H1 (cell line): Measurements from ENCODE around the gene YY1AP1. TPM values are rescaled to one million over a fixed set of nuclear protein-coding genes. Genes with fewer than 3 reads are reported as not detected.

Experiments
- CTCF ChIA-PET: fragments of 300-600 bp; sonication (Branson Sonifier 250); formaldehyde crosslinking; loops from one replicate; lab custom pipeline; 2021; ENCODE audit not compliant: partially characterized antibody; lab: Charles Lee
- POLR2A ChIA-PET: fragments of 300-600 bp; sonication (Branson Sonifier 250); formaldehyde crosslinking; loops from one replicate; lab custom pipeline; 2021; ENCODE audit warnings: inconsistent platforms; ENCODE audit not compliant: partially characterized antibody; lab: Charles Lee
- DNase-seq, 2 experiments: peaks; one replicate each; pipeline versions ENCODE4 v3.0.0 to v3.0.0-alpha.2; 2010 to 2022; ENCODE audit warnings: low spot score in 2 of 2, low read depth in 1 of 2, mixed read lengths in 1 of 2
- FAIRE-seq: peaks from 2 replicates; lab custom pipeline; 2011; peaks lifted over from hg19 to GRCh38; lab: Jason Lieb, UNC
- H2AFZ ChIP-seq: 2 replicates; pipeline ENCODE4 v1.8.1; 2012; ENCODE audit warnings: low read length, inconsistent platforms
- H2AK5ac ChIP-seq: 2 replicates; pipeline ENCODE4 v1.6.1; 2013; ENCODE audit warnings: low read depth, low read length
- H2BK120ac ChIP-seq: replicated peaks from 2 replicates; pipeline ENCODE3; 2013; ENCODE audit warnings: low read depth, low read length, inconsistent platforms
- H2BK12ac ChIP-seq: 2 replicates; pipeline ENCODE4 v1.6.1; 2013; ENCODE audit warnings: low read depth, low read length
- H2BK15ac ChIP-seq: 2 replicates; pipeline ENCODE4 v1.6.1; 2013; ENCODE audit warnings: low read length
- H2BK20ac ChIP-seq: 2 replicates; pipeline ENCODE4 v1.6.1; 2013; ENCODE audit warnings: low read length
- H2BK5ac ChIP-seq: 2 replicates; pipeline ENCODE4 v1.6.1; 2013; ENCODE audit warnings: low read depth, low read length
- H3K14ac ChIP-seq: 2 replicates; pipeline ENCODE4 v1.6.1; 2013; ENCODE audit warnings: inconsistent platforms; ENCODE audit not compliant: insufficient read length
- H3K18ac ChIP-seq: 2 replicates; pipeline ENCODE4 v1.6.1; 2013; ENCODE audit warnings: low read length; ENCODE audit errors: extremely low read depth
- H3K23ac ChIP-seq: 2 replicates; pipeline ENCODE4 v1.6.1; 2013; ENCODE audit warnings: inconsistent platforms; ENCODE audit not compliant: insufficient read length
- H3K23me2 ChIP-seq: 2 replicates; pipeline ENCODE4 v1.6.1; 2013; ENCODE audit warnings: low read depth, low read length
- H3K27ac ChIP-seq: 2 replicates; pipeline ENCODE4 v1.6.1; 2011; ENCODE audit warnings: low read depth, low read length, inconsistent platforms
- H3K27me3 ChIP-seq, 4 experiments: replicated peaks in 1 of 4; 1 replicate in 1 of 4; 2 replicates in 3 of 4; pipeline versions ENCODE4 v1.6.1 to v1.8.1; 2011 to 2013; ENCODE audit warnings: low read length in 3 of 4, mild to moderate bottlenecking in 3 of 4, inconsistent platforms in 2 of 4, mixed read lengths in 2 of 4, moderate library complexity in 1 of 4; ENCODE audit not compliant: control insufficient read depth in 3 of 4, insufficient read depth in 3 of 4; ENCODE audit errors: extremely low read depth in 1 of 4
- H3K36me3 ChIP-seq, 4 experiments: 2 replicates each; pipeline versions ENCODE4 v1.6.1 to v1.8.1; 2011 to 2013; ENCODE audit warnings: mild to moderate bottlenecking in 4 of 4, low read length in 3 of 4, moderate library complexity in 2 of 4, control low read depth in 1 of 4, inconsistent platforms in 1 of 4; ENCODE audit not compliant: insufficient read depth in 4 of 4, control insufficient read depth in 2 of 4
- H3K4ac ChIP-seq: replicated peaks from 2 replicates; pipeline ENCODE3; 2013; ENCODE audit warnings: low read length, low read depth, mixed read lengths, inconsistent platforms; ENCODE audit not compliant: insufficient read length
- H3K4me1 ChIP-seq, 4 experiments: replicated peaks in 1 of 4; 1 replicate in 1 of 4; 2 replicates in 3 of 4; pipeline versions ENCODE4 v1.6.1 to v1.8.1; 2011 to 2013; ENCODE audit warnings: low read length in 3 of 4, inconsistent platforms in 2 of 4, mixed read lengths in 1 of 4; ENCODE audit not compliant: insufficient read depth in 4 of 4, control insufficient read depth in 3 of 4
- H3K4me2 ChIP-seq, 2 experiments: 2 replicates each; pipeline versions ENCODE4 v1.6.1 to v1.8.1; 2011 to 2013; ENCODE audit warnings: low read depth in 2 of 2, low read length in 2 of 2, control low read depth in 1 of 2, inconsistent platforms in 1 of 2, mild to moderate bottlenecking in 1 of 2; ENCODE audit not compliant: insufficient read depth in 1 of 2
- H3K4me3 ChIP-seq, 4 experiments: fragments of 200-600, 300-600 bp in 1 of 4; sonication (generic), shearing (Covaris generic), sonication (Bioruptor Twin) in 1 of 4; 2 replicates each; pipeline versions ENCODE4 v1.5.1 to v1.8.1; 2011 to 2016; ENCODE audit warnings: low read length in 4 of 4, low read depth in 3 of 4, control low read depth in 2 of 4, inconsistent platforms in 2 of 4, mild to moderate bottlenecking in 2 of 4, mixed read lengths in 1 of 4, moderate library complexity in 1 of 4; ENCODE audit not compliant: insufficient read depth in 2 of 4; ENCODE audit errors: extremely low read depth in 1 of 4
- H3K56ac ChIP-seq: replicated peaks from 2 replicates; pipeline ENCODE3; 2013; ENCODE audit warnings: low read depth, mild to moderate bottlenecking, mixed read lengths, low read length, inconsistent platforms; ENCODE audit not compliant: insufficient read length
- H3K79me1 ChIP-seq: 2 replicates; pipeline ENCODE4 v1.6.1; 2013; ENCODE audit warnings: low read depth, low read length, control low read depth
- H3K79me2 ChIP-seq, 2 experiments: 2 replicates each; pipeline versions ENCODE4 v1.6.1 to v1.8.1; 2012 to 2013; ENCODE audit warnings: low read length in 2 of 2, mild to moderate bottlenecking in 2 of 2, inconsistent platforms in 1 of 2; ENCODE audit not compliant: insufficient read depth in 2 of 2, control insufficient read depth in 1 of 2
- H3K9ac ChIP-seq, 4 experiments: replicated peaks in 1 of 4; 1 replicate in 1 of 4; 2 replicates in 3 of 4; pipeline versions ENCODE4 v1.6.1 to v1.8.1; 2011 to 2013; ENCODE audit warnings: low read depth in 3 of 4, low read length in 3 of 4, control low read depth in 2 of 4, mild to moderate bottlenecking in 2 of 4, moderate library complexity in 2 of 4, inconsistent platforms in 1 of 4; ENCODE audit errors: extremely low read depth in 1 of 4
- H3K9me3 ChIP-seq, 2 experiments: 2 replicates each; pipeline versions ENCODE4 v1.6.1 to v1.8.1; 2012 to 2013; ENCODE audit warnings: mild to moderate bottlenecking in 2 of 2, moderate library complexity in 2 of 2, control low read depth in 1 of 2, inconsistent platforms in 1 of 2, low read depth in 1 of 2, low read length in 1 of 2, mixed read lengths in 1 of 2; ENCODE audit not compliant: insufficient read depth in 2 of 2
- H4K20me1 ChIP-seq, 2 experiments: replicated peaks in 1 of 2; 2 replicates each; pipeline versions ENCODE3 to v1.8.1; 2011 to 2013; ENCODE audit warnings: inconsistent platforms in 2 of 2, low read length in 2 of 2, mild to moderate bottlenecking in 1 of 2; ENCODE audit not compliant: insufficient read depth in 2 of 2, control insufficient read depth in 1 of 2
- H4K5ac ChIP-seq: 2 replicates; pipeline ENCODE4 v1.6.1; 2013; ENCODE audit warnings: low read length, low read depth, mixed read lengths, inconsistent platforms; ENCODE audit not compliant: insufficient read length
- H4K8ac ChIP-seq: 2 replicates; pipeline ENCODE4 v1.8.0; 2013; ENCODE audit warnings: mild to moderate bottlenecking, moderate library complexity, low read length, inconsistent platforms; ENCODE audit not compliant: insufficient read depth; ENCODE audit errors: extremely low read depth
- H4K91ac ChIP-seq: replicated peaks from 2 replicates; pipeline ENCODE3; 2013; ENCODE audit warnings: low read length, mixed read lengths, inconsistent platforms; ENCODE audit not compliant: insufficient read length
- EP300 ChIP-seq, 2 experiments: IDR thresholded peaks; 1 replicate in 1 of 2; 2 replicates in 1 of 2; pipeline ENCODE4 v1.6.1; 2011 to 2012; ENCODE audit warnings: low read depth in 2 of 2, low read length in 2 of 2, mild to moderate bottlenecking in 2 of 2, borderline replicate concordance in 1 of 2, inconsistent platforms in 1 of 2, moderate library complexity in 1 of 2
- SIRT6 ChIP-seq: IDR thresholded peaks from one replicate; pipeline ENCODE4 v1.7.1; 2012; ENCODE audit warnings: low read length, inconsistent platforms
- WGBS, 2 experiments: shearing (Covaris generic) in 1 of 2; methylation state at CpG; one replicate each; pipeline versions ENCODE4 v1.1.6 to v1.1.7; 2013 to 2015; ENCODE audit warnings: low lambda C conversion rate in 2 of 2, mixed read lengths in 2 of 2, inconsistent platforms in 1 of 2, low coverage in 1 of 2, missing lambda C conversion rate in 1 of 2; ENCODE audit not compliant: insufficient replicate concordance in 2 of 2, insufficient coverage in 1 of 2, insufficient read length in 1 of 2; ENCODE audit errors: extremely low coverage in 1 of 2, missing lambda C conversion rate in 1 of 2; 5-methylcytosine and 5-hydroxymethylcytosine counted together
- polyA plus RNA-seq, 7 experiments: library from polyadenylated mRNA; depleted of rRNA in 3 of 7; stranded (reverse) in 5 of 7; unstranded in 2 of 7; fragments of >200 nt in 5 of 7; fragments of 200-250 nt in 2 of 7; gene quantifications; 1 replicate in 5 of 7; 2 replicates in 1 of 7; 4 replicates in 1 of 7; pipeline versions ENCODE4 v1.2.1 to v1.2.3, GENCODE V29; 2011 to 2013; ENCODE audit warnings: missing spikeins in 2 of 7, mixed read lengths in 2 of 7
- total RNA-seq: library from RNA; stranded (reverse); fragmentation: NEBNext Ultra II Directional; extraction: Animal tissue kit (Norgen Biotek cat#: 25700); gene quantifications from 2 replicates; pipeline ENCODE4 v1.2.1, GENCODE V29; 2021

Gene YY1AP1
- total and polyA plus RNA-seq, 2 of the 8 experiments (the other 6 are each of a cell fraction or from before 2014, with no cell fraction given) = 44.2 to 48.6 TPM

- no peak overlapping the region for H2BK12ac ChIP-seq
- no peak overlapping the region for H2AK5ac ChIP-seq
- no peak overlapping the region for H2BK15ac ChIP-seq
- H3K4ac ChIP-seq = no peak overlapping the region
- H3K4me1 ChIP-seq = peaks cover 0 to 7% (median 1%) of the 10 kb centered on the region in 4 experiments; a peak in 2 of 7 replicates
- 92% methylated on average over 7 of the region's 7 CpGs; no CpG with 5 or more reads in 1 of the 2 experiments for WGBS, 2 experiments
- no peaks in the 10 kb centered on the region for H4K20me1 ChIP-seq
- peaks cover 8% of the 10 kb centered on the region for H3K79me1 ChIP-seq
- H3K4me3 ChIP-seq = no peak overlapping the region
- H3K79me2 ChIP-seq = peaks cover 8 to 96% of the 10 kb centered on the region in 2 experiments; a peak in 3 of 4 replicates
- H3K18ac ChIP-seq = no peak overlapping the region
- H4K8ac ChIP-seq = no peak overlapping the region
- DNase-seq = no peak
- H3K27ac ChIP-seq = no peak overlapping the region
- no peak overlapping the region for H3K23ac ChIP-seq
- no peak overlapping the region for H2BK5ac ChIP-seq
- no peaks in the 10 kb centered on the region for H3K27me3 ChIP-seq
- no peak overlapping the region for H3K56ac ChIP-seq
- ChIA-PET CTCF (no interaction called here), POLR2A (interaction anchor here (0.9 kb wide), 1 partner anchor 9 kb away, joined by 3 read pairs; no protein-coding TSS in a partner anchor)
- H3K36me3 ChIP-seq = peaks cover 0 to 31% (median 8%) of the 10 kb centered on the region in 4 experiments; a peak in 3 of 8 replicates
- H4K5ac ChIP-seq = no peak overlapping the region
- no peak overlapping the region for H3K14ac ChIP-seq
- no peak overlapping the region for H2BK20ac ChIP-seq
- FAIRE-seq = no peak
- peaks cover 3% of the 10 kb centered on the region in 2 experiments; a peak in 3 of 4 replicates for H3K9me3 ChIP-seq
- no peak overlapping the region for H2AFZ ChIP-seq
- H3K4me2 ChIP-seq = no peak overlapping the region
- no peak overlapping the region for H2BK120ac ChIP-seq
- peaks cover 3% of the 10 kb centered on the region; the same call in 1 of the 2 replicates for H3K23me2 ChIP-seq
- no peak overlapping the region for H3K9ac ChIP-seq
- no peak overlapping the region for H4K91ac ChIP-seq
- TF ChIP-seq EP300 (IDR thresholded peaks at IDR 0.05; ENCODE audit: borderline replicate concordance in 1 of 2, low read depth in 2 of 2, low read length in 2 of 2) (no peak), SIRT6 (no peak)
Measured at GRCh38 chr1:155694167-155694566, 5.6 kb upstream of the YY1AP1 start.
